ENCODE results near the gene MMAB.

The MMAB gene

DNA sequence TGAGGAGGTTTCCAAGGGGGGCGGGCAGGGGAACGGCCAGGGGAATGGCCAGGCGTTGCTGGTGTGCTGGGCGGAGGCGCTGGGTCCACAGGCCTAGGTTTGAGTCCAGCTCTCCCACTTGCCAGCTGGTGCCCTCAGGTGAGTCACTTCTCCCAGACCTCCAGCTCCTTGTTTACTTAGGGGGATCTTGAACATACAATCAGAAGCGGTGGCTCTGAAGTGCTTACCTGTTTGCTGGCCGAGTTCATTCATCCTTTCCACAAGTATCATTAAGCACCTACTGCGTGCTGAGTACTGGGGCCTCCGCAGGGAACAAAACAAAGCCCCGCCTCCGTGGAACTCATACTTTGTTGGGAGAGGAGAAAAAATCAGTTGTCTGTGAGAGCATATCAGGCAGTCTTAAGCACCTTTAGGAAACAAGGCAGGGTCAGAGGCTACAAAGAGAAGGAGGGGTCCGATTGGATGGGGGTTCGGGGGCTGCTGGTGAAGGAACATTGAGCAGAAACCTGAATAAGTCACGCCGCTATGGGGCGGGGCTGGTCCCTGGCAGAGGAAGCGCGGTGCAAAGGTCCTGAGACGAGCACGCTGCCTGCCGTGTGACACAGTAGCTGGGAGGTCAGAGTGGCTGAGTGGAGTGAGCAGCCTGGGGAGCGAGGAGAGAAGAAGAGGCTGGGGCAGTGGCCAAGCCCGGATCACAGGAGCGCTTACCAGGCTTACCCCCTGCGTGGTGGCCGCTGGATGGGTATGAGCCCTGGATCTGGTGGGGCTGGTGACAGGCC lies 15.3 kb upstream of the MMAB start:
- DNase-seq (ENCODE audit: insufficient read length, low spot score): no peak
- FAIRE-seq: no peak
- no peak for TF ChIP-seq POU2F2 (IDR thresholded peaks at IDR 0.05; ENCODE audit: low read depth, low read length)
- TF ChIP-seq POLR2AphosphoS5 (IDR thresholded peaks at IDR 0.05; ENCODE audit: low read depth, low read length): no peak
- TF ChIP-seq POLR2A (IDR thresholded peaks at IDR 0.05; ENCODE audit: low read depth, low read length): no peak
- no peak for TF ChIP-seq PAX5 (IDR thresholded peaks at IDR 0.05; ENCODE audit: insufficient read depth, low read length, severe bottlenecking)
- TF ChIP-seq TAF1 (IDR thresholded peaks at IDR 0.05; ENCODE audit: low read depth, low read length): no peak
- TF ChIP-seq SPI1 (IDR thresholded peaks at IDR 0.05; ENCODE audit: low read depth, low read length): no peak

GRCh38 chr12:109587921-109588320 lies 14.6 kb upstream of the MMAB start:
- FAIRE-seq: no peak

DNA sequence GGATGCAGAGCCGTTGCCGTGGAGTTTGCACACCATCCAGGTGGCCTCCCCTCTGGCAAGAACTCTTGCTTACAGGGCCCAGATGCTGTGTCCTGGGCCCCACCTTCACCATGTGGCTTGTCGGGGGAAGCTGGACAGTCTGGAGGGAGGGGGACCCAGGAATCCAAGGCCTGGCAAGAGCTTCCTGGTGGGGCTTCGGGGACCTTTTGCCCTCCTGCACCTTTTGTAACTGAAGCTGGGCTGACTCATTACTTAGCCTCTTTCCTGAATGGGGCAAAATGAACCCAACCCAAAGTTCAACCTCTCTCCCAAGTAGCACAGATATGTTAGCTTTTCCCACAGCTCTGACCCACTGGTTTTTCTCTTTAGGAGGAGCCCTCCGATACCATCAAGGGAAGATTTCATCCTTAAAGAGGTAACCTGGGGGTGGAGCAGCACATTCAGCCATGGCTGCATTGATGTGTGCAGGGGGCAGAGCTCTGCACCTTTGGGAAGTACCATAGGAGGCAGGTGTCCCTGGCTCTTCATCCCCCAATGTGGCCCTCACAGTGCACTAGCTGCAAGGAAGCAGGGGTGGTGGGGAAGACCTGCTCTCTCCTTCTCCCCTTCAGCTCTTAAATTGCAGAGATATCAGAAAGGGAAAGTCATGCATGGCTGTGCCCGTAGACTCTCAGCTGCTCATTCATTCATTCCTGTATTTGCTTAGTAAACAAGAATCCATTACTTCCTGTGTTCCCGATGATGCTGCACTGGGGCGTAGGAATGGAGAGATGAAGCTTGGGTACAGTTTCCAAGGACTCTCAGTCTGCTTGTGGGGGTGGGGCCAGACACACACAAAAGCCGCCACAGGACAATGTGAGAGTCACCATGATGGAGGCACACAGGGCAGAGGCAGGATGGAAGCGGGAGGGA lies 13.3 kb upstream of the MMAB start:
- DNase-seq (ENCODE audit: insufficient read length, low spot score): no peak
- FAIRE-seq: no peak
- TF ChIP-seq TAF1 (IDR thresholded peaks at IDR 0.05; ENCODE audit: low read depth, low read length): no peak
- no peak for TF ChIP-seq POLR2A (IDR thresholded peaks at IDR 0.05; ENCODE audit: low read depth, low read length)
- TF ChIP-seq POU2F2 (IDR thresholded peaks at IDR 0.05; ENCODE audit: low read depth, low read length): no peak
- no peak for TF ChIP-seq POLR2AphosphoS5 (IDR thresholded peaks at IDR 0.05; ENCODE audit: low read depth, low read length)
- TF ChIP-seq PAX5 (IDR thresholded peaks at IDR 0.05; ENCODE audit: insufficient read depth, low read length, severe bottlenecking): no peak
- TF ChIP-seq SPI1 (IDR thresholded peaks at IDR 0.05; ENCODE audit: low read depth, low read length): no peak

More at GRCh38 chr12:109587921-109588320, 14.6 kb upstream of the MMAB start:
- TF ChIP-seq POLR2A (IDR thresholded peaks at IDR 0.05; ENCODE audit: low read depth, low read length) (no peak), PAX5 (IDR thresholded peaks at IDR 0.05; ENCODE audit: insufficient read depth, low read length, severe bottlenecking) (no peak), TAF1 (IDR thresholded peaks at IDR 0.05; ENCODE audit: low read depth, low read length) (no peak), SPI1 (IDR thresholded peaks at IDR 0.05; ENCODE audit: low read depth, low read length) (no peak), POU2F2 (IDR thresholded peaks at IDR 0.05; ENCODE audit: low read depth, low read length) (no peak), POLR2AphosphoS5 (IDR thresholded peaks at IDR 0.05; ENCODE audit: low read depth, low read length) (no peak)
- DNase-seq (ENCODE audit: insufficient read length, low spot score): no peak

- TF ChIP-seq PAX5 (IDR thresholded peaks at IDR 0.05; ENCODE audit: insufficient read depth, low read length, severe bottlenecking) (no peak), POU2F2 (IDR thresholded peaks at IDR 0.05; ENCODE audit: low read depth, low read length) (no peak), POLR2AphosphoS5 (IDR thresholded peaks at IDR 0.05; ENCODE audit: low read depth, low read length) (no peak), SPI1 (IDR thresholded peaks at IDR 0.05; ENCODE audit: low read depth, low read length) (no peak), TAF1 (IDR thresholded peaks at IDR 0.05; ENCODE audit: low read depth, low read length) (no peak)
- no peak for FAIRE-seq
- no peak for DNase-seq (ENCODE audit: insufficient read length, low spot score)
Observed at GRCh38 chr12:109583733-109584132, 10.4 kb upstream of the MMAB start.

GRCh38 chr12:109582636-109583035 lies 9.3 kb upstream of the MMAB start:
- FAIRE-seq (no peak), DNase-seq (ENCODE audit: insufficient read length, low spot score) (no peak)
- TF ChIP-seq POLR2AphosphoS5 (IDR thresholded peaks at IDR 0.05; ENCODE audit: low read depth, low read length): no peak
- no peak for TF ChIP-seq POU2F2 (IDR thresholded peaks at IDR 0.05; ENCODE audit: low read depth, low read length)
- no peak for TF ChIP-seq PAX5 (IDR thresholded peaks at IDR 0.05; ENCODE audit: insufficient read depth, low read length, severe bottlenecking)
- no peak for TF ChIP-seq TAF1 (IDR thresholded peaks at IDR 0.05; ENCODE audit: low read depth, low read length)
- no peak for TF ChIP-seq SPI1 (IDR thresholded peaks at IDR 0.05; ENCODE audit: low read depth, low read length)
- TF ChIP-seq POLR2A (IDR thresholded peaks at IDR 0.05; ENCODE audit: low read depth, low read length): no peak

GRCh38 chr12:109581856-109582255 lies 8.6 kb upstream of the MMAB start:
- TF ChIP-seq POU2F2 (IDR thresholded peaks at IDR 0.05; ENCODE audit: low read depth, low read length): no peak
- no peak for TF ChIP-seq TAF1 (IDR thresholded peaks at IDR 0.05; ENCODE audit: low read depth, low read length)
- DNase-seq (ENCODE audit: insufficient read length, low spot score): no peak
- no peak for FAIRE-seq

DNA sequence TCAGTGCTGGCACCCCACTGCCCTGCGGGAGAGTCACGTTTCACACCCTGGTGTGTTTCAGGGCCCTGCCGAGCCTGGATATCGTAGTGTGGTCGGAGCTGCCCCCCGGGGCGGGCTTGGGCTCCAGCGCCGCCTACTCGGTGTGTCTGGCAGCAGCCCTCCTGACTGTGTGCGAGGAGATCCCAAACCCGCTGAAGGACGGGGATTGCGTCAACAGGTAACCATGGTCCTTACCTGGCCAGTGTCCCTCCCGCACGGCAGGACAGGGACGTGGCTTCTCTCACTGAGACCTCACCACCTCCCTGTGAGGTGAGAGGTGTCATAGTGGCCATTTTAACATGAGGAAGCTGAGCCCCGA lies 8.0 kb upstream of the MMAB start:
- DNase-seq (ENCODE audit: insufficient read length, low spot score): no peak
- TF ChIP-seq POU2F2 (IDR thresholded peaks at IDR 0.05; ENCODE audit: low read depth, low read length) (no peak), POLR2AphosphoS5 (IDR thresholded peaks at IDR 0.05; ENCODE audit: low read depth, low read length) (no peak), SPI1 (IDR thresholded peaks at IDR 0.05; ENCODE audit: low read depth, low read length) (no peak), TAF1 (IDR thresholded peaks at IDR 0.05; ENCODE audit: low read depth, low read length) (no peak)
- FAIRE-seq: no peak

DNA sequence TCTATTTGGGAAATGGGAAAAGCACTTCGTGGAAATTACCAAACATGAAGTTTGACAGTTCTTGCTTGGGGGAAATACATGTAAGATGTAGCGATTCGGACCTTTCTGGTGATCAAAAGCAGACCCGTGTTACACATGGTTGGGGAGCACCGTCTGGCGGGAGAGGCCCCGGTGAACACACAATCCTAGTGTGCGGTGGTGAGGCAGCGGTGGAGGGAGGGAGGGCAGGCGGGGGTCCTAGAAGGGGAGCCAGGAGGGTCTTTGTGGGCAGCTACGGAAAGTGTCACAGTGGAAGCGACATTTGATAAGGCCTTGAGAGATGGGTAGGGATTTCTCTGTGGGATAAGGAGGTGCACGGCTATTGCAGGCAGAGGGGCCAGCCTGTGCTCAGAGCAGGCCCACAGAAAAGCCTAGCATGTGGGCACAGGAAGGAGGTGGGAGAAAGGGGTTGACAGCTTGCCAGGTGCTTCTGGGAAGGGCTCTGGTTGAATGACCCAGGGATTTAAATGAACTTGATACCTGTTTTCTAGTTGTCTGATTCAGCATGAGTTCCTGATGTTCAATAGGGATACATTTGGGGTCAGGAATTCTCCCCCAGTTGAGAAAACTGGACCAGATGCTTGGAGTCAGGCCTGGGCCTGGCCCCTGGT lies 7.5 kb upstream of the MMAB start:
- DNase-seq (ENCODE audit: insufficient read length, low spot score): no peak
- TF ChIP-seq TAF1 (IDR thresholded peaks at IDR 0.05; ENCODE audit: low read depth, low read length) (no peak), POLR2AphosphoS5 (IDR thresholded peaks at IDR 0.05; ENCODE audit: low read depth, low read length) (no peak)
- FAIRE-seq: no peak

GRCh38 chr12:109580272-109580671 lies 7.0 kb upstream of the MMAB start:
- no peak for TF ChIP-seq SPI1 (IDR thresholded peaks at IDR 0.05; ENCODE audit: low read depth, low read length)
- TF ChIP-seq POLR2AphosphoS5 (IDR thresholded peaks at IDR 0.05; ENCODE audit: low read depth, low read length): no peak
- no peak for TF ChIP-seq PAX5 (IDR thresholded peaks at IDR 0.05; ENCODE audit: insufficient read depth, low read length, severe bottlenecking)
- TF ChIP-seq POU2F2 (IDR thresholded peaks at IDR 0.05; ENCODE audit: low read depth, low read length): no peak
- no peak for TF ChIP-seq POLR2A (IDR thresholded peaks at IDR 0.05; ENCODE audit: low read depth, low read length)
- no peak for TF ChIP-seq TAF1 (IDR thresholded peaks at IDR 0.05; ENCODE audit: low read depth, low read length)
- FAIRE-seq (no peak), DNase-seq (ENCODE audit: insufficient read length, low spot score) (no peak)

Data from GM12891 (cell line).